K562 (cell line): ENCODE data around the gene PDE2A. TPM values are rescaled to one million over a fixed set of nuclear protein-coding genes. Genes with fewer than 3 reads are reported as not detected.

ENCODE experiments used
- EP400 ChIP-seq: fragments of 450-650 bp; IDR thresholded peaks from 2 replicates; pipeline ENCODE4 v1.6.1; 2017; ENCODE audit warnings: antibody characterized with exemption, mild to moderate bottlenecking, moderate library complexity
- ERF ChIP-seq: fragments of 450-650 bp; formaldehyde crosslinking; IDR thresholded peaks from 2 replicates; pipeline ENCODE4 v1.4.0; 2020; ENCODE audit warnings: mild to moderate bottlenecking, mixed read lengths
- ESRRA ChIP-seq: fragments of 450-650 bp; IDR thresholded peaks from 2 replicates; pipeline ENCODE4 v1.6.1; 2014; ENCODE audit warnings: low read depth, mild to moderate bottlenecking, moderate library complexity, borderline replicate concordance
- HEY1 ChIP-seq: fragments of 250-450 bp; sonication (Bioruptor Pico); IDR thresholded peaks from 2 replicates; pipeline ENCODE4 v1.5.0; 2020; ENCODE audit warnings: mild to moderate bottlenecking, moderate library complexity, borderline replicate concordance
- HNRNPLL ChIP-seq: fragments of 200-400 bp; formaldehyde crosslinking; IDR thresholded peaks from 2 replicates; pipeline ENCODE4 v1.6.1; 2017; ENCODE audit warnings: low read length, low read depth, mild to moderate bottlenecking; ENCODE audit not compliant: poor library complexity, severe bottlenecking
- KLF10 ChIP-seq: fragments of 250-450 bp; sonication (Bioruptor Pico); IDR thresholded peaks from 2 replicates; pipeline ENCODE4 v1.6.1; 2021; ENCODE audit warnings: matching md5 sums
- POLR2B ChIP-seq: fragments of 450-650 bp; IDR thresholded peaks from 2 replicates; pipeline ENCODE4 v1.6.1; 2018; ENCODE audit warnings: low read depth; ENCODE audit not compliant: partially characterized antibody
- SETDB1 ChIP-seq: IDR thresholded peaks from one replicate; pipeline ENCODE4 v1.6.1; 2012; ENCODE audit warnings: low read length, control low read depth, inconsistent platforms
- SPI1 ChIP-seq: IDR thresholded peaks from 2 replicates; pipeline ENCODE4 v1.6.1; 2011; ENCODE audit warnings: low read depth, low read length, control low read depth, borderline replicate concordance
- TAF1 ChIP-seq: IDR thresholded peaks from 2 replicates; pipeline ENCODE4 v1.6.1; 2011; ENCODE audit warnings: mild to moderate bottlenecking, low read length, moderate library complexity; ENCODE audit not compliant: insufficient read depth, control insufficient read depth, severe bottlenecking; ENCODE audit errors: extremely low read depth
- TEAD4 ChIP-seq, 2 experiments: sonication (generic) in 1 of 2; formaldehyde crosslinking in 1 of 2; IDR thresholded peaks; 2 replicates each; pipeline versions ENCODE4 v1.6.1 to v1.8.0; 2012 to 2022; ENCODE audit warnings: borderline replicate concordance in 1 of 2, inconsistent platforms in 1 of 2, low read length in 1 of 2, mild to moderate bottlenecking in 1 of 2, missing genetic modification reagents in 1 of 2
- ZNF165 ChIP-seq: fragments of 250-450 bp; sonication (Bioruptor Pico); IDR thresholded peaks from 2 replicates; pipeline ENCODE4 v1.4.0; 2020; ENCODE audit warnings: borderline replicate concordance
- ZNF239 ChIP-seq: fragments of 250-450 bp; sonication (Bioruptor Pico); IDR thresholded peaks from 2 replicates; pipeline ENCODE4 v1.4.0; 2020; ENCODE audit warnings: mild to moderate bottlenecking
- ZNF253 ChIP-seq: fragments of 250-450 bp; sonication (Bioruptor Pico); conservative IDR thresholded peaks from 2 replicates; pipeline ENCODE4 v1.6.1; 2021; ENCODE audit warnings: mild to moderate bottlenecking
- polyA plus RNA-seq, 8 experiments: library from polyadenylated mRNA; depleted of rRNA in 4 of 8; stranded (reverse) in 5 of 8; unstranded in 3 of 8; fragments of >200 nt; fragmentation: Nextera tagmentation in 2 of 8; fragmentation: Illumina TruSeq in 1 of 8; extraction: Ambion mirVana in 2 of 8; extraction: Trizol in 1 of 8; gene quantifications; 2 replicates each; pipeline versions ENCODE4 v1.2.1 to v1.2.3, GENCODE V29; 2011 to 2014; ENCODE audit warnings: inconsistent platforms in 1 of 8, missing spikeins in 1 of 8
- total RNA-seq, 7 experiments: library from RNA; depleted of rRNA in 6 of 7; stranded (reverse); fragments of >200 nt in 6 of 7; fragmentation: Illumina TruSeq in 2 of 7; extraction: Trizol in 2 of 7; gene quantifications; 2 replicates each; pipeline versions ENCODE4 v1.2.1 to v1.2.3, GENCODE V29; 2011 to 2021; ENCODE audit warnings: low replicate concordance in 1 of 7
- TF ChIP-seq, protein P1 (sequence below), 3 experiments: fragments of 200-800 bp in 1 of 3; fragments of 250-450 bp in 1 of 3; fragments of 450-650 bp in 1 of 3; sonication (Bioruptor Pico) in 1 of 3; sonication (Bioruptor generic) in 1 of 3; formaldehyde crosslinking in 1 of 3; IDR thresholded peaks; 2 replicates each; pipeline versions ENCODE4 v1.6.1 to v1.8.0; 2016 to 2022; ENCODE audit warnings: mild to moderate bottlenecking in 2 of 3, missing genetic modification characterization in 2 of 3, missing compliant biosample characterization in 1 of 3, moderate library complexity in 1 of 3
- TF ChIP-seq, protein P2 (sequence below): fragments of 250-450 bp; sonication (Bioruptor Pico); IDR thresholded peaks from 2 replicates; pipeline ENCODE4 v1.5.0; 2021
- TF ChIP-seq, protein P3 (sequence below): fragments of 250-450 bp; sonication (Bioruptor Pico); IDR thresholded peaks from 2 replicates; pipeline ENCODE4 v1.4.0; 2020

Gene PDE2A
- total and polyA plus RNA-seq, 9 of the 15 experiments (the other 6 are each of a cell fraction or from before 2014, with no cell fraction given): 0.07 to 15.2 (median 1.6) TPM; not detected in 1

DNA sequence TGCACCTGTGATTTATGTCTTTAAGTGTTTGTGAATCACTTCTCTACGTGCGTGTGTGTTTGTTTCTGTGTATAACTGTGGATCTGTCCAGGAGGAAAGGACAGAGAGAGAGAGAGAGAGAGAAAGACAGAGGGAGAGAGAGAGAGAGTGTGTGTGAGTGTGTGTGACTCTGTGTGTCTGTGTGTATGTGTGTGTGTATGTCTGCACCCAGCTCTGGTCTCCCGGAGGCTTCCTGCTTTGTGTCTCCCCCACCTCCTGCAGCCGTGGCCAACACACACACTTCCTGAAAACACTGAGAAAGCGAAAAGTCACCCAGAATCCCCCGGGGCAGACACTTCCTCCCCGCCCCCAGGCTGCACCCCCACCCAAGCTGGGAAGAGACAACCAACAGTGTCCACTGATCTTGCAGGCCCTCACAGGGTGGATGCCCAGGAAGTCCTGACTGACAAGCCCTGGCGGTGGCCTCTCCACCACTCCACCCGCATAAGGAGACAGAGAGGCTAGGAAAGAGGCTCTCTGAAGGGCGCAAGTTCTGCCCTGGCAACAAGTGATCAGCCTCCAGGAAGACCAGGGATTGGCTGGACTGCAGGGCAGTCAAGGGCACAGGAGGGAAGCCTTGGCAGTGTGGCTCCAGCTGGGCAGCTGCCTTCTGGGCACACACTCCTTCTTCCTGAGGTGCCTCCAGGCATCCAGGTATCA, 48.0 kb upstream of the PDE2A start (continued):
- TF ChIP-seq, protein P1, sequence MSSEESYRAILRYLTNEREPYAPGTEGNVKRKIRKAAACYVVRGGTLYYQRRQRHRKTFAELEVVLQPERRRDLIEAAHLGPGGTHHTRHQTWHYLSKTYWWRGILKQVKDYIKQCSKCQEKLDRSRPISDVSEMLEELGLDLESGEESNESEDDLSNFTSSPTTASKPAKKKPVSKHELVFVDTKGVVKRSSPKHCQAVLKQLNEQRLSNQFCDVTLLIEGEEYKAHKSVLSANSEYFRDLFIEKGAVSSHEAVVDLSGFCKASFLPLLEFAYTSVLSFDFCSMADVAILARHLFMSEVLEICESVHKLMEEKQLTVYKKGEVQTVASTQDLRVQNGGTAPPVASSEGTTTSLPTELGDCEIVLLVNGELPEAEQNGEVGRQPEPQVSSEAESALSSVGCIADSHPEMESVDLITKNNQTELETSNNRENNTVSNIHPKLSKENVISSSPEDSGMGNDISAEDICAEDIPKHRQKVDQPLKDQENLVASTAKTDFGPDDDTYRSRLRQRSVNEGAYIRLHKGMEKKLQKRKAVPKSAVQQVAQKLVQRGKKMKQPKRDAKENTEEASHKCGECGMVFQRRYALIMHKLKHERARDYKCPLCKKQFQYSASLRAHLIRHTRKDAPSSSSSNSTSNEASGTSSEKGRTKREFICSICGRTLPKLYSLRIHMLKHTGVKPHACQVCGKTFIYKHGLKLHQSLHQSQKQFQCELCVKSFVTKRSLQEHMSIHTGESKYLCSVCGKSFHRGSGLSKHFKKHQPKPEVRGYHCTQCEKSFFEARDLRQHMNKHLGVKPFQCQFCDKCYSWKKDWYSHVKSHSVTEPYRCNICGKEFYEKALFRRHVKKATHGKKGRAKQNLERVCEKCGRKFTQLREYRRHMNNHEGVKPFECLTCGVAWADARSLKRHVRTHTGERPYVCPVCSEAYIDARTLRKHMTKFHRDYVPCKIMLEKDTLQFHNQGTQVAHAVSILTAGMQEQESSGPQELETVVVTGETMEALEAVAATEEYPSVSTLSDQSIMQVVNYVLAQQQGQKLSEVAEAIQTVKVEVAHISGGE (CRISPR knock-in tag; IDR thresholded peaks at IDR 0.05): peak in 1 of 3 experiments; percentile 36; a peak in 1 of 6 replicates
- TF ChIP-seq ZNF165 (CRISPR knock-in tag): no peak
- no peak for TF ChIP-seq ZNF253
- TF ChIP-seq ERF (CRISPR knock-in tag): no peak
- no peak for TF ChIP-seq ESRRA
- no peak for TF ChIP-seq TEAD4 (IDR thresholded peaks at IDR 0.05; ENCODE audit: low read length)
- no peak for TF ChIP-seq TEAD4 (CRISPR knock-in tag; IDR thresholded peaks at IDR 0.05; ENCODE audit: borderline replicate concordance)
- TF ChIP-seq POLR2B: peak; percentile 67
- TF ChIP-seq, protein P2, sequence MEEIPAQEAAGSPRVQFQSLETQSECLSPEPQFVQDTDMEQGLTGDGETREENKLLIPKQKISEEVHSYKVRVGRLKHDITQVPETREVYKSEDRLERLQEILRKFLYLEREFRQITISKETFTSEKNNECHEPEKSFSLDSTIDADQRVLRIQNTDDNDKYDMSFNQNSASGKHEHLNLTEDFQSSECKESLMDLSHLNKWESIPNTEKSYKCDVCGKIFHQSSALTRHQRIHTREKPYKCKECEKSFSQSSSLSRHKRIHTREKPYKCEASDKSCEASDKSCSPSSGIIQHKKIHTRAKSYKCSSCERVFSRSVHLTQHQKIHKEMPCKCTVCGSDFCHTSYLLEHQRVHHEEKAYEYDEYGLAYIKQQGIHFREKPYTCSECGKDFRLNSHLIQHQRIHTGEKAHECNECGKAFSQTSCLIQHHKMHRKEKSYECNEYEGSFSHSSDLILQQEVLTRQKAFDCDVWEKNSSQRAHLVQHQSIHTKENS (CRISPR knock-in tag): no peak
- TF ChIP-seq HEY1: no peak
- TF ChIP-seq EP400: peak; percentile 87
- TF ChIP-seq SETDB1: no peak
- TF ChIP-seq, protein P3, sequence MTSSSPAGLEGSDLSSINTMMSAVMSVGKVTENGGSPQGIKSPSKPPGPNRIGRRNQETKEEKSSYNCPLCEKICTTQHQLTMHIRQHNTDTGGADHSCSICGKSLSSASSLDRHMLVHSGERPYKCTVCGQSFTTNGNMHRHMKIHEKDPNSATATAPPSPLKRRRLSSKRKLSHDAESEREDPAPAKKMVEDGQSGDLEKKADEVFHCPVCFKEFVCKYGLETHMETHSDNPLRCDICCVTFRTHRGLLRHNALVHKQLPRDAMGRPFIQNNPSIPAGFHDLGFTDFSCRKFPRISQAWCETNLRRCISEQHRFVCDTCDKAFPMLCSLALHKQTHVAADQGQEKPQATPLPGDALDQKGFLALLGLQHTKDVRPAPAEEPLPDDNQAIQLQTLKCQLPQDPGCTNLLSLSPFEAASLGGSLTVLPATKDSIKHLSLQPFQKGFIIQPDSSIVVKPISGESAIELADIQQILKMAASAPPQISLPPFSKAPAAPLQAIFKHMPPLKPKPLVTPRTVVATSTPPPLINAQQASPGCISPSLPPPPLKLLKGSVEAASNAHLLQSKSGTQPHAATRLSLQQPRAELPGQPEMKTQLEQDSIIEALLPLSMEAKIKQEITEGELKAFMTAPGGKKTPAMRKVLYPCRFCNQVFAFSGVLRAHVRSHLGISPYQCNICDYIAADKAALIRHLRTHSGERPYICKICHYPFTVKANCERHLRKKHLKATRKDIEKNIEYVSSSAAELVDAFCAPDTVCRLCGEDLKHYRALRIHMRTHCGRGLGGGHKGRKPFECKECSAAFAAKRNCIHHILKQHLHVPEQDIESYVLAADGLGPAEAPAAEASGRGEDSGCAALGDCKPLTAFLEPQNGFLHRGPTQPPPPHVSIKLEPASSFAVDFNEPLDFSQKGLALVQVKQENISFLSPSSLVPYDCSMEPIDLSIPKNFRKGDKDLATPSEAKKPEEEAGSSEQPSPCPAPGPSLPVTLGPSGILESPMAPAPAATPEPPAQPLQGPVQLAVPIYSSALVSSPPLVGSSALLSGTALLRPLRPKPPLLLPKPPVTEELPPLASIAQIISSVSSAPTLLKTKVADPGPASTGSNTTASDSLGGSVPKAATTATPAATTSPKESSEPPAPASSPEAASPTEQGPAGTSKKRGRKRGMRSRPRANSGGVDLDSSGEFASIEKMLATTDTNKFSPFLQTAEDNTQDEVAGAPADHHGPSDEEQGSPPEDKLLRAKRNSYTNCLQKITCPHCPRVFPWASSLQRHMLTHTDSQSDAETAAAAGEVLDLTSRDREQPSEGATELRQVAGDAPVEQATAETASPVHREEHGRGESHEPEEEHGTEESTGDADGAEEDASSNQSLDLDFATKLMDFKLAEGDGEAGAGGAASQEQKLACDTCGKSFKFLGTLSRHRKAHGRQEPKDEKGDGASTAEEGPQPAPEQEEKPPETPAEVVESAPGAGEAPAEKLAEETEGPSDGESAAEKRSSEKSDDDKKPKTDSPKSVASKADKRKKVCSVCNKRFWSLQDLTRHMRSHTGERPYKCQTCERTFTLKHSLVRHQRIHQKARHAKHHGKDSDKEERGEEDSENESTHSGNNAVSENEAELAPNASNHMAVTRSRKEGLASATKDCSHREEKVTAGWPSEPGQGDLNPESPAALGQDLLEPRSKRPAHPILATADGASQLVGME: no peak
- no peak for TF ChIP-seq KLF10
- peak; percentile 50 for TF ChIP-seq TAF1
- TF ChIP-seq ZNF239 (CRISPR knock-in tag): no peak
- TF ChIP-seq HNRNPLL: no peak
- TF ChIP-seq SPI1: peak; percentile 90
